Heart left ventricle (tissue), 13 donors: Measurements from ENCODE around the gene EID3.

Source experiments
- POLR2A ChIP-seq, 2 donors: fragments of 450-650 bp; IDR thresholded peaks; one replicate each; pipeline ENCODE4 v1.6.1; 2017; ENCODE audit warnings: antibody characterized with exemption in 2 of 2, mild to moderate bottlenecking in 2 of 2, moderate library complexity in 2 of 2
- TF ChIP-seq, protein P1 (sequence below), 12 donors: fragments of 200-600 bp; sonication (generic) in 4 of 12; IDR thresholded peaks; one replicate each; pipeline versions ENCODE4 v1.5.0 to v1.8.0; 2018 to 2022; ENCODE audit warnings: antibody characterized with exemption in 12 of 12, mild to moderate bottlenecking in 5 of 12
- donor health status: ischemic (EF 13 %, LVEDD 7.1; RV severe dilation, severe dysfunction).
- donor health status: DM: no; HTN: yes; CAD: no.
- donor health status: DM: no; HTN: no; CAD: no.
- donor health status: ischemic (EF 25% LVEDD 6.9; RV normal size, moderate dysfunction).
- donor health status: ischemic (EF 25% LVEDD 5.7; RV mildly dilated, moderate dysfunction).
- donor health status: ischemic (EF 35%, LVEDD 5.7; RV mildly dilated, moderate dysfunction).
- donor health status: nonischemic (EF 11% LVEDD 7.7; RV severe dilation, severe dysfunction).
- donor health status: DM: yes; HTN: yes; CAD: no.
- donor health status: PGD.
- donor health status: ischemic (EF 29% LVEDD 5.4; RV normal size, mild dysfunction).
- donor health status: nonischemic (EF 23%, LVEDD 6.1; RV moderate dilation, normal function).

DNA sequence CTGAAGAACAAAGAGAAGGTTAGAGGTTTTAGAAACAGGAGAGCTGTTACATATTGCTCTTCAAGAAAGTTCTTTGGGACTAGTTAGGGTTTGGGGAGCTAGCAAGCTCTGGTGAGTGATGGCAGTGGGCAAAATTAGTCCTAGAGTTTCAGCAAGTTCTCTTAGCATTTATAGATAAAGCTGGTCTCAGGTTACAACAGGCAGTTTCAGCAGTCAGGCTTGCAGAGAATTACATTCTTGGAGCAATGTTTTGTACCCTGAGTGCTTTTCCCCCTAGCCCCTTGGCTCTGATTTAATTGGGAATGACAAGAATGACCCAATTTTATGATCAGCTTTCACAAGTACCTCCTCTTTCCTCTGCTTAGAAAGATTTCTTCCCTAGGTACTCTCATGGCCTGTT, 21.4 kb upstream of the EID3 start:
- TF ChIP-seq, protein P1, sequence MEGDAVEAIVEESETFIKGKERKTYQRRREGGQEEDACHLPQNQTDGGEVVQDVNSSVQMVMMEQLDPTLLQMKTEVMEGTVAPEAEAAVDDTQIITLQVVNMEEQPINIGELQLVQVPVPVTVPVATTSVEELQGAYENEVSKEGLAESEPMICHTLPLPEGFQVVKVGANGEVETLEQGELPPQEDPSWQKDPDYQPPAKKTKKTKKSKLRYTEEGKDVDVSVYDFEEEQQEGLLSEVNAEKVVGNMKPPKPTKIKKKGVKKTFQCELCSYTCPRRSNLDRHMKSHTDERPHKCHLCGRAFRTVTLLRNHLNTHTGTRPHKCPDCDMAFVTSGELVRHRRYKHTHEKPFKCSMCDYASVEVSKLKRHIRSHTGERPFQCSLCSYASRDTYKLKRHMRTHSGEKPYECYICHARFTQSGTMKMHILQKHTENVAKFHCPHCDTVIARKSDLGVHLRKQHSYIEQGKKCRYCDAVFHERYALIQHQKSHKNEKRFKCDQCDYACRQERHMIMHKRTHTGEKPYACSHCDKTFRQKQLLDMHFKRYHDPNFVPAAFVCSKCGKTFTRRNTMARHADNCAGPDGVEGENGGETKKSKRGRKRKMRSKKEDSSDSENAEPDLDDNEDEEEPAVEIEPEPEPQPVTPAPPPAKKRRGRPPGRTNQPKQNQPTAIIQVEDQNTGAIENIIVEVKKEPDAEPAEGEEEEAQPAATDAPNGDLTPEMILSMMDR (IDR thresholded peaks at IDR 0.05): no peak
- no peak for TF ChIP-seq POLR2A (IDR thresholded peaks at IDR 0.05)
